K562 (cell line): Measurements from ENCODE around the gene CYS1. TPM values are rescaled to one million over a fixed set of nuclear protein-coding genes. Genes with fewer than 3 reads are reported as not detected.

Source experiments
- ATAC-seq: fragments of 200-7000 bp; cut with Tn5 transposase; 3 replicates; pipeline ENCODE4 v1.9.1; 2020; ENCODE audit warnings: moderate library complexity
- BruUV-seq: library from RNA; stranded (reverse); fragments of 400-500 nt; replicated peaks from 2 replicates; lab custom pipeline; 2021; lab: Mats Ljungman, UMichigan
- CTCF ChIA-PET: fragments of 300-600 bp; formaldehyde crosslinking; extraction: SDS; loops from one replicate; lab custom pipeline; 2021; ENCODE audit warnings: low intra/inter-chr PET ratio; lab: Yijun Ruan, JAX
- POLR2A ChIA-PET: fragments of 300-600, 350-650 bp; sonication (Branson Sonifier 250); formaldehyde crosslinking; extraction: SDS; loops from one replicate; lab custom pipeline; 2021; ENCODE audit warnings: antibody characterized with exemption, inconsistent platforms; lab: Yijun Ruan, JAX
- DNase-seq, 4 experiments: peaks; one replicate each; pipeline versions ENCODE4 v3.0.0 to v3.0.0-alpha.2; 2011 to 2018; ENCODE audit warnings: low spot score in 3 of 4, mixed read lengths in 3 of 4; ENCODE audit errors: extremely low read depth in 1 of 4
- FAIRE-seq: peaks from 2 replicates; lab custom pipeline; 2011; peaks lifted over from hg19 to GRCh38; lab: Jason Lieb, UNC
- H2AFZ ChIP-seq: 2 replicates; pipeline ENCODE4 v1.6.0; 2011; ENCODE audit warnings: low read depth, low read length, control low read depth, inconsistent platforms
- H3K27ac ChIP-seq: fragments of 200-600 bp; 3 replicates; pipeline ENCODE4 v1.8.0; 2011; ENCODE audit warnings: low read depth, mild to moderate bottlenecking, control low read depth, inconsistent platforms, low read length, moderate library complexity, mixed read lengths; ENCODE audit errors: extremely low read depth
- H3K27me3 ChIP-seq, 2 experiments: fragments of 300-600 bp in 1 of 2; 2 replicates in 1 of 2; 3 replicates in 1 of 2; pipeline versions ENCODE4 v1.6.0 to v1.8.0; 2011; ENCODE audit warnings: inconsistent platforms in 2 of 2, low read length in 2 of 2, mild to moderate bottlenecking in 1 of 2, mixed read lengths in 1 of 2, moderate library complexity in 1 of 2; ENCODE audit not compliant: control insufficient read depth in 2 of 2, insufficient read depth in 2 of 2
- H3K36me3 ChIP-seq: fragments of 300-600 bp; 3 replicates; pipeline ENCODE4 v1.8.0; 2011; ENCODE audit warnings: mild to moderate bottlenecking, low read length, inconsistent platforms; ENCODE audit not compliant: control insufficient read depth, insufficient read depth
- H3K4me1 ChIP-seq, 2 experiments: fragments of 200-600 bp in 1 of 2; replicated peaks in 1 of 2; 2 replicates in 1 of 2; 3 replicates in 1 of 2; pipeline versions ENCODE4 v1.5.1 to v1.8.0; 2011; ENCODE audit warnings: inconsistent platforms in 2 of 2, low read length in 2 of 2, mild to moderate bottlenecking in 1 of 2, mixed read lengths in 1 of 2, moderate library complexity in 1 of 2; ENCODE audit not compliant: control insufficient read depth in 2 of 2, insufficient read depth in 2 of 2
- H3K4me2 ChIP-seq: 2 replicates; pipeline ENCODE4 v1.6.1; 2011; ENCODE audit warnings: low read length, control low read depth, inconsistent platforms, mixed read lengths; ENCODE audit not compliant: insufficient read depth
- H3K4me3 ChIP-seq: fragments of 200-600 bp; sonication (generic), shearing (Covaris generic); 2 replicates; pipeline ENCODE4 v1.5.1; 2016; ENCODE audit warnings: control low read depth, inconsistent platforms
- H3K79me2 ChIP-seq: fragments of 200-600 bp; 3 replicates; pipeline ENCODE4 v1.8.0; 2011; ENCODE audit warnings: low read length, inconsistent platforms; ENCODE audit not compliant: control insufficient read depth, insufficient read depth
- H3K9ac ChIP-seq, 2 experiments: 2 replicates each; pipeline versions ENCODE4 v1.6.0 to v1.6.1; 2011; ENCODE audit warnings: low read depth in 2 of 2, low read length in 2 of 2, control low read depth in 1 of 2, inconsistent platforms in 1 of 2, mild to moderate bottlenecking in 1 of 2, mixed read lengths in 1 of 2; ENCODE audit not compliant: insufficient read depth in 1 of 2
- H3K9me1 ChIP-seq: one replicate; pipeline ENCODE4 v1.6.0; 2011; ENCODE audit warnings: inconsistent platforms, mild to moderate bottlenecking, low read length, moderate library complexity; ENCODE audit not compliant: control insufficient read depth, insufficient read depth
- H3K9me3 ChIP-seq: replicated peaks from 2 replicates; pipeline ENCODE4 v1.5.1; 2011; ENCODE audit warnings: low read depth, low read length, inconsistent platforms; ENCODE audit not compliant: control insufficient read depth, insufficient read depth
- H4K20me1 ChIP-seq: replicated peaks from 2 replicates; pipeline ENCODE4 v1.6.1; 2011; ENCODE audit warnings: low read length, inconsistent platforms, mixed read lengths; ENCODE audit not compliant: control insufficient read depth, insufficient read depth
- CCAR2 ChIP-seq: fragments of 200-400 bp; formaldehyde crosslinking; IDR thresholded peaks from 2 replicates; pipeline ENCODE4 v1.6.1; 2017; ENCODE audit warnings: mild to moderate bottlenecking, low read depth, low read length
- CGGBP1 ChIP-seq: fragments of 250-450 bp; sonication (Bioruptor Pico); IDR thresholded peaks from 2 replicates; pipeline ENCODE4 v1.9.0; 2021; ENCODE audit warnings: mild to moderate bottlenecking
- CHD2 ChIP-seq: IDR thresholded peaks from 2 replicates; pipeline ENCODE4 v1.6.1; 2011; ENCODE audit warnings: low read depth, low read length
- E2F3 ChIP-seq: fragments of 250-450 bp; sonication (Bioruptor Pico); IDR thresholded peaks from 2 replicates; pipeline ENCODE4 v1.4.0; 2020; ENCODE audit warnings: mild to moderate bottlenecking
- EZH2 ChIP-seq: IDR thresholded peaks from 2 replicates; pipeline ENCODE4 v1.6.1; 2012; ENCODE audit warnings: low read depth, mild to moderate bottlenecking, inconsistent platforms, low read length, borderline replicate concordance
- LCOR ChIP-seq: sonication (generic); formaldehyde crosslinking; IDR thresholded peaks from 2 replicates; pipeline ENCODE4 v1.8.0; 2022; ENCODE audit warnings: mild to moderate bottlenecking, missing genetic modification reagents
- NFIC ChIP-seq: fragments of 450-650 bp; IDR thresholded peaks from 2 replicates; pipeline ENCODE4 v1.6.1; 2017; ENCODE audit warnings: mild to moderate bottlenecking, inconsistent platforms
- RBM34 ChIP-seq: fragments of 200-400 bp; formaldehyde crosslinking; IDR thresholded peaks from 2 replicates; pipeline ENCODE4 v1.6.1; 2018; ENCODE audit warnings: low read length, borderline replicate concordance; ENCODE audit not compliant: insufficient read depth
- RFX5 ChIP-seq: IDR thresholded peaks from 2 replicates; pipeline ENCODE4 v1.6.1; 2011; ENCODE audit warnings: low read depth, mild to moderate bottlenecking, improper control_type of control experiment, low read length
- WGBS: fragments of 100-300 bp; shearing (Covaris generic); methylation state at CpG from one replicate; pipeline ENCODE4 v1.1.6; 2016; ENCODE audit warnings: low coverage, mixed read lengths; ENCODE audit not compliant: insufficient coverage; ENCODE audit errors: missing lambda C conversion rate; 5-methylcytosine and 5-hydroxymethylcytosine counted together
- in situ Hi-C: fragments of 300-500 bp; cut with MboI; formaldehyde crosslinking; loops from 4 replicates; pipeline ENCODE4 v1.15.0; 2018; ENCODE audit warnings: inconsistent platforms, mixed read lengths
- intact Hi-C: fragments of 100-400 bp; cut with micrococcal nuclease; formaldehyde crosslinking; loops from 2 replicates; pipeline ENCODE4 v1.14.2; 2022
- polyA plus RNA-seq, 8 experiments: library from polyadenylated mRNA; depleted of rRNA in 4 of 8; stranded (reverse) in 5 of 8; unstranded in 3 of 8; fragments of >200 nt; fragmentation: Nextera tagmentation in 2 of 8; fragmentation: Illumina TruSeq in 1 of 8; extraction: Ambion mirVana in 2 of 8; extraction: Trizol in 1 of 8; gene quantifications; 2 replicates each; pipeline versions ENCODE4 v1.2.1 to v1.2.3, GENCODE V29; 2011 to 2014; ENCODE audit warnings: inconsistent platforms in 1 of 8, missing spikeins in 1 of 8
- total RNA-seq, 7 experiments: library from RNA; depleted of rRNA in 6 of 7; stranded (reverse); fragments of >200 nt in 6 of 7; fragmentation: Illumina TruSeq in 2 of 7; extraction: Trizol in 2 of 7; gene quantifications; 2 replicates each; pipeline versions ENCODE4 v1.2.1 to v1.2.3, GENCODE V29; 2011 to 2021; ENCODE audit warnings: low replicate concordance in 1 of 7
- TF ChIP-seq, protein P1 (sequence below): fragments of 450-650 bp; IDR thresholded peaks from 2 replicates; pipeline ENCODE4 v1.7.1; 2018; ENCODE audit warnings: mild to moderate bottlenecking, low read depth; ENCODE audit not compliant: partially characterized antibody

Gene CYS1
- total and polyA plus RNA-seq, 9 of the 15 experiments (the other 6 are each of a cell fraction or from before 2014, with no cell fraction given), result 0.11 to 0.13 TPM; not detected in 7

GRCh38 chr2:10087360-10087759, 7.1 kb upstream of the CYS1 start (continued):
- TF ChIP-seq CHD2, result no peak
- TF ChIP-seq LCOR, result no peak
- TF ChIP-seq NFIC, result peak; percentile 64
- TF ChIP-seq CGGBP1 (CRISPR knock-in tag), result no peak
- TF ChIP-seq CCAR2, result no peak
- TF ChIP-seq RFX5, result no peak

DNA sequence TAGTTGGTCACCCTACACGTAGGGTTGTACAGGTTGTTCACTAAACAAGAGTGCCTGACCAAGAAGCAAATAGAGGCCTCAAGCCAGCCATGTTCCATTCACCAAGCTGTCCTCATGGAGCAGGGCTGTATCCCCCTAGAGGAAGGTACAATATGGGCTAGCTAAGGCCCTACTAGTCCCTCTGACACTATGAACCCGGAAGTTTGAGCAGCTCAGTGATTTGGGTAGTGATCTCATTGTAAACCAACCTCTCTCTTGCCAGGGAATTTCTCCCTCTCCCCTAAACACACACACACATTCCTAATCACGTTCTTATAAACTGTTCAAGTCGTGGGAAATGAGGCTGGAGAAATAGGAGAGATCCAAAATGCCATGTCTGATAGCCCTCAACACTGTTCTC, 6.7 kb upstream of the CYS1 start:
- Histone ChIP-seq H3K4me3 (no peak overlapping the region), H3K9me1 (no peaks in the 10 kb centered on the region), H3K27ac (no peak overlapping the region), H3K9ac (no peak overlapping the region), H3K9me3 (no peaks in the 10 kb centered on the region), H4K20me1 (no peaks in the 10 kb centered on the region), H3K27me3 (peaks cover 24 to 32% of the 10 kb centered on the region in 2 experiments), H3K4me2 (no peak overlapping the region), H3K36me3 (no peaks in the 10 kb centered on the region), H3K4me1 (peaks cover 0 to 7% of the 10 kb centered on the region in 2 experiments; a peak in 1 of 5 replicates), H2AFZ (peak overlapping the region; percentile 54; the same call in 1 of the 2 replicates), H3K79me2 (no peaks in the 10 kb centered on the region)
- no TSS peak for BruUV-seq
- in situ Hi-C loops (no loop called here), intact Hi-C loops (no loop called here)
- TF ChIP-seq EZH2, result no peak
- TF ChIP-seq, protein P1, sequence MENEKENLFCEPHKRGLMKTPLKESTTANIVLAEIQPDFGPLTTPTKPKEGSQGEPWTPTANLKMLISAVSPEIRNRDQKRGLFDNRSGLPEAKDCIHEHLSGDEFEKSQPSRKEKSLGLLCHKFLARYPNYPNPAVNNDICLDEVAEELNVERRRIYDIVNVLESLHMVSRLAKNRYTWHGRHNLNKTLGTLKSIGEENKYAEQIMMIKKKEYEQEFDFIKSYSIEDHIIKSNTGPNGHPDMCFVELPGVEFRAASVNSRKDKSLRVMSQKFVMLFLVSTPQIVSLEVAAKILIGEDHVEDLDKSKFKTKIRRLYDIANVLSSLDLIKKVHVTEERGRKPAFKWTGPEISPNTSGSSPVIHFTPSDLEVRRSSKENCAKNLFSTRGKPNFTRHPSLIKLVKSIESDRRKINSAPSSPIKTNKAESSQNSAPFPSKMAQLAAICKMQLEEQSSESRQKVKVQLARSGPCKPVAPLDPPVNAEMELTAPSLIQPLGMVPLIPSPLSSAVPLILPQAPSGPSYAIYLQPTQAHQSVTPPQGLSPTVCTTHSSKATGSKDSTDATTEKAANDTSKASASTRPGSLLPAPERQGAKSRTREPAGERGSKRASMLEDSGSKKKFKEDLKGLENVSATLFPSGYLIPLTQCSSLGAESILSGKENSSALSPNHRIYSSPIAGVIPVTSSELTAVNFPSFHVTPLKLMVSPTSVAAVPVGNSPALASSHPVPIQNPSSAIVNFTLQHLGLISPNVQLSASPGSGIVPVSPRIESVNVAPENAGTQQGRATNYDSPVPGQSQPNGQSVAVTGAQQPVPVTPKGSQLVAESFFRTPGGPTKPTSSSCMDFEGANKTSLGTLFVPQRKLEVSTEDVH, result no peak
- no peak for TF ChIP-seq RBM34
- TF ChIP-seq E2F3 (CRISPR knock-in tag), result no peak
- no peak for DNase-seq
- POLR2A ChIA-PET, result interaction anchor here (0.6 to 1.3 kb wide), 3 partner anchors 8 to 376 kb away, joined by 3 read pairs; no protein-coding TSS in a partner anchor
- peak; percentile 64 for ATAC-seq
- CTCF ChIA-PET, result no interaction called here
- peak; percentile 32 for FAIRE-seq
- 16% methylated on average over 4 of the region's 4 CpGs for WGBS
